IPS DF 4.7 (cell line): Measurements from ENCODE around the gene TYW5.

Source experiments
- DNase-seq: peaks from one replicate; pipeline ENCODE4 v3.0.0-alpha.2; 2013; ENCODE audit warnings: low spot score; ENCODE audit errors: extremely low read depth

TYW5 gene, protein sequence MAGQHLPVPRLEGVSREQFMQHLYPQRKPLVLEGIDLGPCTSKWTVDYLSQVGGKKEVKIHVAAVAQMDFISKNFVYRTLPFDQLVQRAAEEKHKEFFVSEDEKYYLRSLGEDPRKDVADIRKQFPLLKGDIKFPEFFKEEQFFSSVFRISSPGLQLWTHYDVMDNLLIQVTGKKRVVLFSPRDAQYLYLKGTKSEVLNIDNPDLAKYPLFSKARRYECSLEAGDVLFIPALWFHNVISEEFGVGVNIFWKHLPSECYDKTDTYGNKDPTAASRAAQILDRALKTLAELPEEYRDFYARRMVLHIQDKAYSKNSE

DNA sequence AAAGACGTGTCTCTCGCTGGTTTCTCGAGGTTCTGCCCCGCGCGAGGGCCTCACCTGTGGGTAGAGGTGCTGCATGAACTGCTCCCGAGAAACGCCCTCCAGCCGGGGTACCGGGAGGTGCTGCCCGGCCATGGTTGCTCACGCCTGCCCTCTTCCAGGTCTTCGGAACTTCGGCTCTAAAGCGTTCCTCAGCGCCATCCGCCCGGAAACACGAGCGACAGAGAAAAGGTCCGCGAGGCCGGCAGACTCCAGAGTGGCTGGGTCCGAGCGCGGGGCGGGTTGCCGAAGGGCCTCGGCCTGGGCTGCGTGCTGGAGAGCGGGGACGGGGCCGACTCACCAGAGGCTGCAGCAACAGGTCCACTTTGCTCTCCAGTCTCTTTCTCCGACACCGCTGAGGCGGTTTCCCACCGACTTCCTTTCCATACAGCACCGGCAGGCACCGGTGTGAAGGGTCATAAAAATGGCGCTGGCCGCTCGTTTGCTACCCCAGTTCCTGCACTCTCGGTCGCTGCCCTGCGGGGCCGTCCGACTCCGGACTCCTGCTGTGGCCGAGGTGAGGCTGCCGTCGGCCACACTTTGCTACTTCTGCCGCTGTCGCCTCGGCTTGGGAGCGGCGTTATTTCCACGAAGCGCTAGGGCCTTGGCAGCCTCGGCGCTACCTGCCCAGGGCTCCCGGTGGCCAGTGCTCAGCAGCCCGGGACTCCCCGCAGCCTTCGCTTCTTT lies at the start of gene TYW5, which contains the start of gene MAIP1:
TYW5 (minus strand) TSS at position 153 of the 723 bp plus-strand sequence; CDS start at position 132, 21 bp downstream.
MAIP1 (plus strand) TSS at position 244 of the 723 bp plus-strand sequence; CDS start at position 461, 217 bp downstream.
- DNase-seq, result peak; percentile 38

DNA sequence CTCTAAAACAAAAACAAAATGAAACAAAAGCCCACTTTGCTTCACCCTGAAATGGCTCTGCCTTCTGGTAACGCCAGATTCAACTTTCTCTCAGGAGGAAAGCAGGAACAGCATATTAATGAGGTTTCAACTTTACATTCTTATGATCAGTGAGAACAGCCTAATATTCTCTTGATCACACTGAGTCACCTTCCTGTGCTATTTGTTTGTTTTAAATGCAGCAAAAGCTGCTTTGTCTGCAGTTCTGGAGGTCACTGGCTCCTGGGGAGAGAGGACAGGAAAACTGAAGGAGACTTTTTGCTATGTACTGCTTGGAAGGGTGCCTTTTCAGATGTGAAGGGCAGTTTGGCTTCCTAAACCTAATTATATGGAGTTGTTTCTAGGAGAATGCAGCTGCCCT lies 48.2 kb upstream of the TYW5 start:
- no peak for DNase-seq

DNA sequence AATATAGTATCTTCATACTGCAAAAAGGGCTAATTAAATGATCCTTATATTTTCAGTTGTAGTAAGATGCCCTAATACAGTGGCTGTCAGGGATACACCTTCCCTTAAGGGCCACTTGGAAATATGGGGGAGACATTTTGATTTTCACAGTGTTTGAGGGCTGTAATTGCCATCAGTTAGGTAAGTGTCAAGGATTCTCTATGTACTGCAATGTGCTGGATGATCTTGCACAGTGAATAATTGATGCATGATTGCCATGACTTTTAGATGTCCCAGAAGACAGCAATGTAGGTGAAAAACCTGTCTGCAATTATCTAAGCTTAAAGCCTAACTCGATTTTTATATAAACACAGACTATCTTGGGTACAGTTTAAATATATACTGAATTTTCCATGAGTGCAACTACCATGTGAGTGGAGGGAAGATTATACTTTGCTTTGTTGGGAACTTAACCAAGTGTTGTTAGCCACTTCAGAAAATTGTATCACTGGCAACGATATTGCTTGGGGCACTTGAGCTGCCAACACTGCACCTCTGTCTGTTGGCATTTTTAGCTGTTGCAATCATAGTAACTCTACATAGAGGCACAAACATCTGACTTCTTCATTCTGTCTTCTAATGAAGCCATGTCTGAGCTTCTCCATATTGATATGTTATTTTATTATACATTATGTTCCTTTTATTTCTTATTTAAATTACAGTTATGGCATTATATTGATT lies 45.3 kb upstream of the TYW5 start:
- DNase-seq, result no peak

DNA sequence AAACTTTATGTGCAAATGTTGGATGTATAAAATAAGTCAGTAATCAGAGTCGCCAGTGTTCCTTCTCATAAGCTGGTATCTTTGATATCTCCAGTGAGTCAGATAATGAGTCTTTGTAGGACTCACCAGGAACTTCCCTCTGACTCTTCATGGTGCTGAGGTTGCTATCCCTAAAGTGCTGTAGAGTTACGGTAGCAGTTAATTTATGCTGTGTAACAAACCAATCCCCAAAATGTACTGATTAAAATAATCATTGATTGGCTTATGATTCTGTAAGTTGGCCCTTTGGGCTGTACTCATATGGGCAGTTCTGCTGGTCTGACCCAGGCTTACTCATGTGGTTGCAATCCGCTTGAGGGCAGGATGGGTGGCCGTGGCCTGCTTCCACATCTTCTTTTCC lies 43.9 kb upstream of the TYW5 start:
- DNase-seq, result no peak

DNA sequence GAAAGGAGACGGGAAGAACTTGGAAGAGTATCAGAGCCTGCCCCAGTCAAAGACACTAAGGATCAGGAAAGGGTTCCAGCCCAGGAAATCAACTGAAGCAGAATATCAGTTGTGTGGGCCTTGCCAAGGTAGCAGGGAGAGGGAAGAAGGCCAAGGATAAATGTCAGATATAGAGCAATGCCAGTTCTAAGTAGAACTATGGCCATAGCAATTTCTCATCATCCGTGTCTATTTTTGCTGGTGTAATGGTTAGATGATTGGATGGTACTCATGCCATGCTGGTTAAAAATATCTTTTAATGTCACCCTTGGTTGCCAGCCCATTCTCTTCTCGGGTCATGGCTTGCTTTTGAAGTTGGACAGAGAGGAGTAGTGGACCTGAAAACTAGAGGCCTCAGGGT lies 42.0 kb upstream of the TYW5 start:
- DNase-seq, result no peak

DNA sequence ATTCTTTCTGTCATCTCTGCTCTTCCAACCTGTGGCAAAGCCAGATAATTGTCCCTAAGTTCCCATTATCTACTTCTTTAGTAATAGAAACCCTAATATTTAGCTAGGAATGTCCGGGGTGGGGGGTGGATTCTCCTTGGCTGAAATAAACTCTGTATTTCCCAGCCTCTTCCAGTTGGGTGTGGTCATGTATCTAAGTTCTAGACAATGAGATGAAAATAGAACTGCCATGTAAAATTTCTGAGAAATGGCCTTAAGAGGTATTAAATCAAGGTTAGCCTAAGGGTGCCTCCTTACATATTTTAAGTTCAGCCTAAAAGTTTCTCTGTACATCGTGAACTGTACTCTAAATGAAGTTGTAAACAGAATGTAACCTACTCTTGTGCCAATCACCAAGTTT lies 39.6 kb upstream of the TYW5 start:
- DNase-seq, result no peak

DNA sequence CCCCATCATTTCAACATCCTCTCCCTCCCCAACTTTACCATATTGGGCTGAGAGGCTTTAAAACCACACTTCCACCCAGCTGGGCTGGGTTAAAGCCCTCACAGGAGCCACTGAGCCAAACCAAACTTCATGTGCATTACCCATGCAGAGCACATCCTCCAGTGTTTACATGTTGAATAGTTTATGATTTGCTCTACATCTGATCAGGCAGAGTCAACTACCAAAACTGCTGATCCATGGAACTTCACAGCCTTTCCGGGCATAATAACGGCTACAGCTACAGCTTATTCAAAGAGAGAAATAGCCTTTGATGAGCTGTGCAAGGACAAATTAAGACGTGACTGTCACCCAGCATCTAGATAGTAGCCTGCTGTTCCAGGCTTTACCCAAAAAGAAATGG lies 39.1 kb upstream of the TYW5 start:
- no peak for DNase-seq

DNA sequence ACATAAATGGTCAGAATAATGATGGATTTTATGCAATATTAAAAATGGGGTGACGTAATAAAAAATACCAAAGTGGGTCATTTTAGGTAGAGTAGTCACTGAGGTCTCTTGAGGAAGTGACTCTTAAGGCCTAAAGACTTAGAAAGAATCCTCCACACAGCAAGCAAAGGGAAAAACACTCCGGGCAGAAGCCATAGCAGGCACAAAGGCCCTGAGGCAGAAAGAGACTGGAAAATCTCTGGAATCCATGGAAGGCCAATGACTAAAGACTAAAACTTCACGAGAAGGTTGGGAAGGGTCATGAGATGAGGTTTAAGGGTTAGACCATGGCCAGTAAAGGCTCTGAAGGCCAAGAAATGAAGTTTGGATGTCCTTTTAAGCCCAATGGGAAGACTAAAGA lies 37.0 kb upstream of the TYW5 start:
- no peak for DNase-seq

DNA sequence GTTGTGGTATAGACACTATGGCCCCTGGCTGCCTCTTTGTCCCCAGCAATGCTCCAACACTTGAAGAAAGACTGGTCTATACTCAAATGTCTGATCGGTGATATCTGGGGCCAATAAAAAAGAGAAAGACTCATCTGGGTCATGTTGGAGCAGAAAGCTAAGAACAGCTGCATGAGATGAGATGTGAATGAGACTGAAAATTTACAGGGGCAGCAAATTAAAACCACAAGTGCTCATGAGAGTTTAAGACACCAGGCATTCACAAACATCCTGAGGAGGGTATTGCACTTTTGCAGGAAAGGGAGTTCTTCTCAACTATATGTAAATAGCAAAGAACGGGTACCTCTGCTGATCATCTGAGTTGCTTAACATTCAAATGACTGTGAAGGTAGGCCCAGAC lies 36.4 kb upstream of the TYW5 start:
- no peak for DNase-seq

DNA sequence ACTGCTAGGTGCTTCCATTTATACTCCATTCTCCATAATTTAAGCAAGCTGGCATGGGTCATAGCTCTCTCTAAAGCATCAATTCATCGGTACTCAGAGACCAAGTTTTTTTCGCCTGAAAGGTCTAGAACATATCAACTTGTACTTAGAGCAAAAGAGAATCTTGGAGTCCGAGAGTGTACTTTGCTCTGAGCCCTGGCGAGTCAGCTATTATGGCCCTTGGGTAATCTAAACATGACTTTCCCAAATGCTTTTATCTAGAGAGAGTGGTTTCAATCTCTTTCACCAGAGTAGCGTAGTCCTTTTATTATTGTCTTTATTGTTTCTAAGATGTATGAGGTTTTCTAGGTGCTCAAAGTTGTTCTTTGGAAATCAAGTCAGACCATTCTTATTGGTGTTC lies 34.5 kb upstream of the TYW5 start:
- no peak for DNase-seq

DNA sequence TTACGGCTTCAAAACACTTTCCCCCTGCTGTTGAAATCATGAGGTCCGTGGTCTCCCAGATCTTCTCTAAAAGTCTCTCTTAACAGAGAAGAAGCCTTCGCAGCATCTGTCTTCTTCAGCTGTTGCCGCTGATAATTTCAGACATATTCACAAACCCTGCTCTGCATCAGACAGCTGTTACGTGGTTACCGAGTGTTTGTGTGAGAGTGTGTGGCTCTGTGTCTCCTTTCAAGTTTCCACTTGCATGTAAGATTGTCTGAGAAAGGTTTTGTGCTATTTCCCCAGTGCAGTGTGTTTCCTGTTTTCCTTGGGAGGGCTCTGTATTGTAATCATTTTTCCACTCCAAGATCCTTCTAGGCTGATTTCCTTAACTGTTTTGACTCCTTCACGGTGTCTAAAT lies 32.9 kb upstream of the TYW5 start:
- DNase-seq, result no peak

DNA sequence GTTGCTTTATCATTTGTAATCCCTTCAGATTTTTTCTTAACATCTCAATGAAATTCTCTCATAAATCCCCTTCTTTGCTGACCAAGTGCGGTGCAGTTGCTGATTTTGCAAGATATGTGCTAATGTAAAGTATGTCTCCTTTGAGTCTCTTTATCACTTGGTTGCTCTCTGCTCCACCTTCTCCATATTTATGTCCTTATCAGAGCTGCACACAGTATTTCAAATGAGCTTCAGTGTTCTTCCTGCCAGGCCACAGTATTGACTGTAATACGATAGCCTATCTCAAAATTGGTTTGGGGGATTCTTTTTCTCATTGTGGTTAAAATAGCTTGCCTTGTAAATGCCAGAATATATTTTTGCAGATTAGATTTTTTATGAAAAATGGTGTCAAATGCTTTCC lies 32.3 kb upstream of the TYW5 start:
- DNase-seq, result no peak

DNA sequence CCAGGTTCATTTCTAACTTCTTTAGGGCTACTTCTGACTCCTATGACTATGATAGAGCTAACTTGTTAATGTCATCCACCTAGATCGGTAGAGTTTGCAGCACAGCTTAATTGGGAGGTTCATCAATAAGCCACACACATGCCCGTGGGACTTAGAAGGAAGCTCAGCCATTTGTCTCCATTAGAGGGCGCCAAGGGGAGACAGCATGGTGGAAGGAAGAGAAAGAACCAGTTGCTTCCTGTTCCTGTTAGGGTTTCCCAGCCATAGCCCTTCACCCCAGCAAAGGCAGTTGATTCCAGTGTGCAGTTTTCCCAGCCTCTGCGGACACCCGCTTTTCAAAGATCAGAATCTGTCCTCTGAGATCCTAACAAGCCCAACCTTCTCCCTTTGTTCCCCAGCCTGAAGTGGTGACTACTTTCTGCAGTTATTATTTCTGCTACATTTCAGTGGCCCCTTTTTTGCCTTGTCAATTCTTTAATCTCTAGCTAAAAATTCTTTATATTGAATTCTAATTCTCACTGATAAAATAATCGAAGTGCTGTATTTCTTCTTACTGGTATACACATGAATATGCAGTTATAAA lies 30.4 kb upstream of the TYW5 start:
- DNase-seq, result no peak

DNA sequence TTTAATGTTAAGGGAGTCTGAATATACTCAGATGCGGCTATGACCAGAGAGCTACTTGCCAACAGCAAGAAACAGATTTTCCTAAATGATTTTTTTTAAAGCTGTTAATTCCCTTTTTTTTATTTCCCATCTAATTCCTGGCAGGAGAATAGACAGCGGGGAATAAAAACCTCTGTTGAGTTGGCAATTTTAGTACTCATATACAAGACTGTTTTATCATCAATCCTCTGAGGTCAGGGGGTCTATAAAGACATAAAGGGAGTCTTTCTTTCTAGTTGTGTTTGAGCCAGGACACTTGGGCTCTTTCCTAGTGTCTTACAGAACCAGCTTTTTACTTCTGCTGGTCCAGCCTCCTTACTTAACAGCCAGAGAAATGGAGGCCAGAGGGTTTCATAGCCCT lies 29.5 kb upstream of the TYW5 start:
- DNase-seq, result no peak

DNA sequence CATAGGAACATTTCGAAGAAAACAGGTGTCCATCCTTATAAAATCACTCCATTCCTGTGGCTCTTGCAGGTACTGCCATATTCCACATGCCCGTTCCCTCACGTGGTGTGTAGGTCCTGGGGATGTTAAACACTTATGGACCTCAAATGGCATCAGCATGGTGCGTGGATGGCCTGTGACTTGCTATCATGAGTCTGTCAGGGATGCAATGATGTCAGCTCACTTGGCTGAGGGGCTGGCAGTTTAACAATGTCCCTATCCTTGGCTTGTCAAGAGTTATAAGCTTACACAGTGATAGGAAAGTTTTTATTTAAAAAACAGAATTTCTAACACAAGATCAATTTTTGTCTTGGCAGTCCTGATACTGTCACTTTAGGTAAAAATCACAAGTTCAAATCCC lies 28.9 kb upstream of the TYW5 start:
- no peak for DNase-seq

DNA sequence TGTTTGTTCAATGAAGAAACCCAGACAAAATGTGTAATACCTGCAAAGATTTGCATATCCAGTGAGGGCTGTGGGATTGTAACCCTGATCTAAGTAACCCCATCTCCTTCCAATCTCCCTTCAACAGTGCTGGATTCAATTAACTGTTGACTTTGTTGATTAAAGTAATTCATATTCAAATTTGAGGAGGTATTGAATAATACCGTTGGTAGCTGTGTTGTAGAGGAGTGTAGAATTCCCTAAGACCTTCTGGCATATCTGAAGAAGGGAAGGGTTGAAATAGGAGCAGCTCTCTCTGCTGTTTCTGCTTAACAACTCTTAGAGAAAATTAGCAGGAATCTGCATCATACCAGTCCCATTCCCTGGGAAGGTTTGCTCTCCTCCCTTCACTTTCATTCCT lies 28.2 kb upstream of the TYW5 start:
- DNase-seq, result no peak

DNA sequence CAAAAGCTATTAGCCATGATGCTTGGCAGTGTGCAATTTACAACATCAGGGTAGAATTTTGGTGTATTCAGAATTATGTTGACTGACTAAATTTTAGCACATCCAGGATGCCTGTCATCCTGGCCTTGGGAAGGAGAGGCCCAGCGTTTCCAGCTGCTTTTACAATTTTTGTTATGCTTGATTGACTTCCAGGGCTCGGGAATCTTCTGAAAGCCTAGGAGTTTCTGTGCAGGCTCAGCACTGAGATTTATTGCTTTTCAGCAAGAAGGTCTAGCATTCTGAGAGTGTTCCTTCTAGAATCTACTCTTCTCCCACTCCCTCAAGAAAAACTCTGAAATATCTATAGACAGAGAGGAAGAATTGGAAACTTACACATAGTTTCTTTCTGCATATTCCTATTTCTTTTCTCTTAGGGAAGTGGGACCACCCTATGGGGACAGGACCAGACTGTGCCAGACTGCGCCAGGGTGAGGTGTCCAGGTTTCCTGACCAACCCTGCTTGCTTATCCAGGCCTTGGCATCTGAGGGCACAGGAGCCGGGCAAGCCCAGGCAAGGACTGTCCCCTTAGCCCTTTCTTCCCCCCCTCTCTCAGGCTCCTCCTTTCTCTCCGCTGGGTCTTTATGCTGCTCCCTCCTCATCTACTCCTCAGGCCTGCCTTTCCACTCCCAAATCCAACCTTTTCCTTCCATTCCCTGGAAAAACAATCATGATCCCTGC lies 27.0 kb upstream of the TYW5 start:
- DNase-seq, result no peak

DNA sequence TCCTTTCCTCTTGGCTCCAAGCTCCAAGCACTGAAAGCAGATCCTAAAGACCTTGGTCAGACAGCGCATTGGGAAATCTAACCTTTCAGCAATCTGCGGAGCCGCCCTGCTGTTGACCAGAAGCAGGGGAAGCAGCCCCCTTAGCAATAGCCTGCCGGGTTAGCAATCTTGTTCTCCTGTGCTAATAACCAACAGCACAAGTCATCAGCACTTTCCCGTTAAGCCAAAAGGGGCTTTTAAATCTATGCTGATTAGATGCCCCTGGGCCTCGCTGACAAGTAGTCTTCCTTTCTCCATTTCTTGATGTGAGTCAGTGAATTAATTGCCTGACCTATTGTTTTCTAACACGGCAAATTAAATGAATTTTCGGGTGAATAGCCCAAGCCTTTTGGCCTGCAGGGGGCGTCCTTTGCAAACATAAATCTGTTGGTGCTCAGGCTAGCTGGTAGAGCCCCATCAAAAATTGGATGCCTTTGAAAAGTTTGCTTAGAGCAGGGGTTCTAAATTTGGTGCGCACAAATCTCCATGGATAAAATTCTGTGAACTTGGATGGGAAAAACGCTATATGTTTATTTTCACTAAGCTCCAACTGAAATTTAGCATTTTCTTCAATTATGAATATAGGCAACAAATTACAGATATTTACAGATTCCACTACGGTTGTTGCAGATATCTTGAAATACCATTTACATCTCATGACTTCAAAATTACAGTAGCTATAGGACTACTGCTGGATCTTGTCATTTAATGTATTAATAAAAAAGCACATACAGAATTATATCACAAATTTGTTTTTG lies 24.7 kb upstream of the TYW5 start:
- no peak for DNase-seq

DNA sequence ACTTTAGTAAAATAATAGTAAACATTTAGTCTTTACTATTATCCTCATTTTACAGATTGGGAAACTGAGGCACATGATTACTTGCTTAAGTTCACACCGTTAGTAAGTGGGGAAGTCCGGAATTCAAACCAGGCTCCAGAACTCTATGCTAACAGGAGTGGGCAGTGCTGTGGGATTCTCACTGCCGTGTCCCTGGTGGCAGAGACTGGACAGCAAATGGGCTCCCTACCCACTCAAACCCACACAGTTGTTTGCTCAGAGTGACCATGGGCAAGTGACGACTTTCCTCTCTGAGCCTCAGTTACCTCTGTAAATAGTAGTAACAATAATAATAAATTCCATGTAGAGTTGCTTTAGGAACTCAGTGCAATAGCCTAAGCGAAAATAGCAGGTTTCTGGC lies 24.1 kb upstream of the TYW5 start:
- no peak for DNase-seq

DNA sequence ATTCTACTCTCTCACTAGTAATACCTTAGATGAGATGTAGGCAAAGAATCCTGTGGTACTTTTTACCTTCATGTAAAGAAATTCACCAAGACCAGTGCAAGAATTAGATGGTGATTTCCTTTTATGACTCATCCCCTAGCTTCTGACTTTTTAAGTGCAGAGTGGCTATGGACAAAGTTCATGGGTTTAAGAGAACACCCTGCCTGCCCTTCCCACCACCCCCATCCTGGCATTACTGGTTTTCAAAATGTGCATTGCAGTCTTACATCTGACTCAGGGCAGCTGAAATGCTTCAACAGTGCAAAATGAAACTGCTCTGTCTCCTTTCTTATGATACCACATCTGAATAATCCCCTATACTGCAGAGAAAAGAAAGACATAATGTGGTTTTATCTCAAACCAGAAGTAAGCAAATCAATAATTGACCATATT lies 22.7 kb upstream of the TYW5 start:
- no peak for DNase-seq
